COLO829 (cell line): Measurements from ENCODE around the gene GAST.
A peak's percentile ranks its signal among the peaks of the same experiment; 100 is the strongest.
"Not testable (repeated sequence)": the region's sequence is repeated elsewhere in the genome, so short reads cannot be mapped to it uniquely, and the experiment has no call there.

Source experiments
- DNase-seq: peaks from one replicate; pipeline ENCODE4 v3.0.0; 2012; ENCODE audit warnings: low spot score

Gene GAST

GRCh38 chr17:41683441-41684007, 28.6 kb upstream of the GAST start:
- no peak for DNase-seq

DNA sequence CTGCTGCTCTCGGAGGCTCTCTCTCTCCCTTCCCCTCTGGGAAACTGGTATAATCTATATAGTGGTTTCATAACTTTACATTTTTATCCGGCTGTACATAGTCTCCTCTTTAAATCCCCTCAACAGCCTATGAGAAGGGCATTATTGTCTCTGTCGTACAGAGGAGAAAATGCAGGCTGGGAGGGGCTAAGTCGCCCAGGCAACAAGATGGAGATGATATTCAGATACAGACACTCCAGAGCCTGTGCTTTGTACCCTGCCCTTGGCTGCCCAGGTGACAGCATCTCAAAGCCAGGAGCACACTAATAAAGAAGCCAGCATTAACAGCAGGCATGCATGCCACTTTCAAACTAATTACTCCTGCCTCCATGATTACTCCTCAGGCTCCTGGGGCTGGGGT, 28.1 kb upstream of the GAST start:
- no peak for DNase-seq

GRCh38 chr17:41685753-41686152, 26.4 kb upstream of the GAST start:
- DNase-seq = not testable (repeated sequence)

DNA sequence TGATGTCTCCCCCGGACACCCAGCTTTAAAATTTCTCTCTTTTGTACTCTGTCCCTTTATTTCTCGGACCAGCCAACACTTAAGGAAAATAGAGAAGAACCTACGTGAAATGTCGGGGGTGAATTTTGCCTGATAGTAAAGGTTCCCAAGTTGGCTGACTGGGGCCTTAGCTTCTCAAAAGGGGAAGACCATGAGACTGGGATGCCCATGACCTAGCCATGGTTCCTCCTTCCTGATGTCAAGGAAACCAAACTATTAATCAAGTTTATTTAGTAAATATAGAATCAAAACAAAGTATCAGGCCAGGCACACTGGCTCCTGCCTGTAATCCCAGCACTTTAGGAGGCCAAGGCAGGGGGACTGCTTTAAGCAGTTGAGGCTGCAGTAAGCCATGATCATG, 25.9 kb upstream of the GAST start:
- DNase-seq = no peak

- DNase-seq = no peak
These were observed 24.1 kb upstream of the GAST start for GRCh38 chr17:41687828-41688640.

DNA sequence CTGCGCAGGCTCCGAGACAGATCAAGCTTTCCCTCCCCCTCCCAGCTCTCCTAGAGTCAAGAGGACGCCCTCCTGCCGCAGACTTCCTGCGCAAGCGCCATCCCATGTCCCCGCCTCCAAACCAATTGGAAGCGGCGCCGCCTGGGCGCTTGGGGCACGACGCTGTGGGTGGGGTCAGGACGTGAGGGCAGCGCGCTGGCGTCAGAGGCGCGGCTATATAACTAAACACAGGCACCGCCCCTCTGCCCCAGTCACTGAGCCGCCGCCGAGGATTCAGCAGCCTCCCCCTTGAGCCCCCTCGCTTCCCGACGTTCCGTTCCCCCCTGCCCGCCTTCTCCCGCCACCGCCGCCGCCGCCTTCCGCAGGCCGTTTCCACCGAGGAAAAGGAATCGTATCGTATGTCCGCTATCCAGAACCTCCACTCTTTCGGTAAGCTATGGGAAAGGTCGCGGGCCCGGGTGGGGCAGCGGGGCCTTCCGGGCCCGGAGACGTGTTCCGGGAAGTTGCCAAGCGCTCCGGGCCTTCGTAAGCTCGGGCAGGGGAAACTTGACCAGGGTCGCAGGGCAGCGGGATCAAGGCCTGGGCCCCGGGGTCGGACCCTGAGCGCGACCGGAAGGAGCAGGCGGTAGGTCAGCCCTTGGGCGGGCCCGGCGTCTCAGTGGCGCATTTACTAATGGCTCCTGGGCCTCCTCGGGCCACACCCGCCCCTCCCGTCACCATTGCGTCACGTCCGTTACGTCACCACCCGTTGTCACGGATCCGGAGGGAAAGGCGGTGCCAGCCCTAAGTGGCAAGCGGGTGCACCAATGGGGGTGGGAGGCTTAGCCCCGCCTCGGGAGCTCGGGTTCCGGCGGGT, 23.3 kb upstream of the GAST start, which contains the start of gene EIF1:
Gene EIF1 (plus strand): TSS at position 245 of the 856 bp plus-strand sequence. CDS start 154 bp downstream, at position 399.
- DNase-seq = peak; percentile 98

DNA sequence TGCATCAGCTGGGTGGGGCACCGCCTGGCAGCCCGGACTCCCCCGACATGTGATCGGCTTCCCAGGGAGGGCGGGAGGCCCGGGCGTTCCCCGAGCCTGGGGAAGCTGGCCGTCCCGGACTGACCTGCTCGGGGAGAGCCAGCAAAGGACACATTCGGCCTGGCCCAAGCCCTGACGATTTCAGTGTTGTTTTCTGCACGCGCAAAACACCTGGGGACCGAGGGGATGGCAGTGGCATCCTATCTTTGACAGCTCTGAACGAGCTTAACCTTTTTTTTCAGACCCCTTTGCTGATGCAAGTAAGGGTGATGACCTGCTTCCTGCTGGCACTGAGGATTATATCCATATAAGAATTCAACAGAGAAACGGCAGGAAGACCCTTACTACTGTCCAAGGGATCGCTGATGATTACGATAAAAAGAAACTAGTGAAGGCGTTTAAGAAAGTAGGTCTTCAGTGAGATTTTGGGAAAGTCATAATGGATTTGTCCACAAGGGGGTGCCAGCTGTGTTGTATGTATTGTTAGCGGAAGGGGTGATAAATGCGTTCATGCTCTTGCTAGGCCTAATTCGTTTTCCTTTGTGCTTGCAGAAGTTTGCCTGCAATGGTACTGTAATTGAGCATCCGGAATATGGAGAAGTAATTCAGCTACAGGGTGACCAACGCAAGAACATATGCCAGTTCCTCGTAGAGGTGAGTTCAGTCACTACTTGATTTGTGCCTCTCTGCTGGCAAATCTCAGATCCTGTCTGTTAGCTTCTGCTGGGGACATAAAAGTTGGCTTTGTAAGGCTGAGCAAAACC, 22.4 kb upstream of the GAST start:
- no peak for DNase-seq

- DNase-seq = no peak
These were observed 21.6 kb upstream of the GAST start for GRCh38 chr17:41690497-41690896.

GRCh38 chr17:41691031-41691777, 20.9 kb upstream of the GAST start:
- DNase-seq = no peak

DNA sequence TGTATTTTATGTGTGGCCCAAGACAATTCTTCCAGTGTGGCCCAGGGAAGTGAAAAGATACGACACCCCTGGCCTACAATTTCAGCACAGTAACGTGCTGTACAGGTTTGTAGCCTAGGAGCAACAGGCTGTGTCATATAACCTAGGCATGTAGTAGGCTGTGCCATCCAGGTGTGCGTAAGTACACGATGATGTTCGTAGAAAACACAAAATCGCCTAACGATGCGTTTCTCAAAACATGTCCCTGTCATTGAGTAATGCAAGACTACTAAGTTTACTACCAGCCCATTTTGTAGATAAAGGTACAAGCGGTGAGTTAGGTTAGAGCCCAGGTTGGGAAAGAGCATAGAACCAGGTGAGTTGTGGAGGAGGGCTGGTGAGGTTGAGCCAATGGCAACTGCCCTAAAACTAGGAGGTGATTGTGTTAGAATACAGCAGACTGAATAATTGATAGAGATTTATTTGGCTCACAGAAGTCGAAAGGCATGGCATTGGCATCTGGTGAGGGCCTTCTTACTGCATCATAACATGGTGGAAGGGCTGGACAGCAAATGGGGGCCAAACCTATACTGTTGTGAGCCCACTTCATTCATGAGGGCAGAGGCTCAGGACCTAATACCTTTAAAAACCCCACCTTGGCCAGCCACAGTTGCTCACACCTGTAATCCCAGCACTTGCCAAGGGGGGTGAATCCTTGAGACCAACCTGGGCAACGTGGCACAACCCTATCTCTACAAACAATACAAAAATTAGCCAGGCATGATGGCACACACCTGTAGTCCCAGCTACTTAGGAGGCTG, 19.2 kb upstream of the GAST start:
- DNase-seq = no peak

- DNase-seq = no peak
These were observed 16.9 kb upstream of the GAST start for GRCh38 chr17:41695134-41695661.

GRCh38 chr17:41695954-41696757, 16.0 kb upstream of the GAST start:
- peak; percentile 84 for DNase-seq

GRCh38 chr17:41697122-41697962, 14.8 kb upstream of the GAST start:
- no peak for DNase-seq

DNA sequence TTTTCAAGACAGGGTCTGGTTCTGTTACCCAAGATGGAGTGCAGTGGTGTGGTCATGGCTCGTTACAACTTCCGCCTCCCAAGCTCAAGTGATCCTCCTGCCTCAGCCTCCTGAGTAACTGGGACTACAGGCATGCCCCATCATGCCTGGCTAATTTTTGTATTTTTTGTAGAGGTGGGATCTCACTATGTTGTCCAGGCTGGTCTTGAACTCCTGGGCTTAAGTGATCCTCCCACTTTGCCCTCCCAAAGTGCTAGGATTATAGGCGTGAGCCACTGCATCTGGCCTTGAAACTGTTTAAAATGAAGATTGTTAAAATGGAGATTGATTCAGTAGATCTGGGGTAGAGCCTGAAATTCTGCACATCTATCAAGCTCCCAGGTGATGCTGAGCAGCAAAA, 11.3 kb upstream of the GAST start:
- not testable (repeated sequence) for DNase-seq

DNA sequence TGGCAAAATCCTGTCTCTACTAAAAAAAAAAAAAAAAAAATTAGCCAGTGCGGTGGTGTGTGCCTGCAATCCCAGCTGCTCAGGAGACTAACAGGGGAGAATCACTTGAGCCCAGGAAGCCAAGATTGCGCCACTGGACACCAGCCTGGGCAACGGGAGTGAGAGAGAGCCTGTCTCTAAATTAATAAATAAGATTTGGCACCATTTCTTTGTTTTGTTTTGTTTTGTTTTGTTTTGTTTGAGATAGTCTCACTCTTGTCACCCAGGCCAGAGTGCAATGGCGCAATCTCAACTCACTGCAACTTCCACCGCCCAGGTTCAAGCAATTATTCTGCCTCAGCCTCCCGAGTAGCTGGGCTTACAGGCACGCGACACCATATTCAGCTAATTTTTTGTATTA, 9.4 kb upstream of the GAST start:
- DNase-seq = no peak

DNA sequence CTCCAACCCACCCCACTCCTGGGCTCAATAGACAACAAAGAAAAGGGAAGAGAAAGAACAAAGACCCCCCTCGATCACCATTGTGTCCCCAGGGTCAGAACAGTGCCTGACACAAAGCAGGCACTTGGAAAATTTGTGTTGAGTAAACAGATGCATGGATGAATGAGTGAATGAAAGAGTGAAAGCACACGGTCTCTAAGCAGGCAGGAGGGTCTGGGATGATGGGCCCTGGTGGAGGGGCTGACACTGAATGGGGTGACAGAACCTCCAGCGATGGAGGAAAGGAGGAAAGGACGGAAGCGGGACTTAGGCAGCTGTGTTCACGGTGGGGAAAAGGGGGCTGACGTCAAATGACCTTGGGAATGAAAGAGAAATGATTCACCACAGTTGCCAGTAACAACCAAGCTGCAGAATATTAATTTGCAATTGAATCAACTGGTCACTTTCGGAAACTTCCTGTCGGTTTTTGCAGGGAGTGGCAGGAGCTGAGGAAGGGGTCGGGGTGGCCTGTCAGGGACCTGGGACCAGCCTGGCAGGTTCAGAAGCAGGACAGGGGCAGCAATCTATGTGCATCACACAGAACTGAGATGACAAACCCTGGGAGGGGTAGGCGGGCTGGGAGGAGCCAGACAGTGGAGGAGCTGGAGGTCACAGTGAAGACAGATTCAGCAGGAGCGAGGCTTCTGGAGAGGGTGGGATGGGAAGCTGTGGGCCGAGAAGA, 6.7 kb upstream of the GAST start:
- DNase-seq = no peak

DNA sequence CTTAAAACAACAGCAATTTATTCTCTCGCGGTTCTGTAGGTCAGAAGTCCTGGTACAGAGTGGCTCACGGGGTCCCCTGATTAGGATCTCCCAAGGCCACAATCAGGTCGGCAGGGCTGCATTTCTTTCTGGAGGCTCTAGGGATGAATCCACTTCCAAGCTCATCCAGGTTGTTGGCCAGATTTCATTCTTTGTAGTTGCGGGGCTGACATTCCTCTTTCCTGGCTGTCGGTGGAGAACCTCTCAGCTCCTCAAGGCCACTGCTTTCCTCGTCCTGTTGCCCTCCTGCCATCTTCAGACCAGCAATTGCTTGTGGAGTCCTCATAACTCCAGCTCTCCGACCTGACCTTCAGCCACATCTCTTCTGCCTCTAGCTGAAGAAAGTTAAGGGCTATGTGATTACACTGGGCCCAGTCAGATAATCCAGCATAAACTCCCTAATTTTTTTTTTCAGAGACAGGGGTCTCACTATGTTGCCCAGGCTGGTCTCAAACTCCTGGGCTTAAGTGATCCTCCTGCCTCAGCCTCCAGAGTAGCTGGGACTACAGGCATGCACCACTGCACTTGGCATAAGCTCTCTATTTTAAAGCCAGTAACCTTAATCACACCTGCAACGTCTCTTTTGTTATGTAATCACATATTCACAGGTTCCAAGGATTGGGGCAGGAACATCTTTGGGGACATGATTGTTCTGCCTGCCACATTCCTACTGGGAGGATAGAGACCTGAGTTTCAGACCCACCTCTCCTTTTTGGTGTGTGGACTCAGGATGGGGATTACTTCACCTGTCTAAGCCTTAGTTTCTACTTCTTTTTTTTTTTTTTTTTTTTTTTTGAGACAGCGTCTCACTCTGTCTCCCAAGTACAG, 4.1 kb upstream of the GAST start:
- no peak for DNase-seq
